IMR-90 (cell line): Measurements from ENCODE around the gene COA1. TPM values are rescaled to one million over a fixed set of nuclear protein-coding genes. Genes with fewer than 3 reads are reported as not detected.
A peak's percentile ranks its signal among the peaks of the same experiment; 100 is the strongest.

Experiments
- ATAC-seq: fragments of 200-7000 bp; cut with Tn5 transposase; 2 replicates; pipeline ENCODE4 v1.9.1; 2020; ENCODE audit warnings: low read depth, mild to moderate bottlenecking, moderate library complexity
- BruUV-seq: library from RNA; stranded (reverse); fragments of 400-500 nt; replicated peaks from 2 replicates; lab custom pipeline; 2021; lab: Mats Ljungman, UMichigan
- CTCF ChIA-PET: fragments of 300-600 bp; formaldehyde crosslinking; extraction: SDS; loops from one replicate; lab custom pipeline; 2021; ENCODE audit warnings: antibody characterized with exemption; lab: Yijun Ruan, JAX
- POLR2A ChIA-PET: fragments of 300-600 bp; sonication (Branson Sonifier 250); formaldehyde crosslinking; loops from one replicate; lab custom pipeline; 2022; ENCODE audit warnings: antibody characterized with exemption; ENCODE audit not compliant: unreplicated experiment; lab: Charles Lee
- DNase-seq: peaks from one replicate; pipeline ENCODE4 v3.0.0; 2013
- H2AFZ ChIP-seq: replicated peaks from 2 replicates; pipeline ENCODE3; 2013; ENCODE audit warnings: low read length, mild to moderate bottlenecking; ENCODE audit not compliant: poor library complexity
- H2AK5ac ChIP-seq: 2 replicates; pipeline ENCODE4 v1.6.1; 2013; ENCODE audit warnings: low read depth, low read length, inconsistent platforms
- H2AK9ac ChIP-seq: replicated peaks from 2 replicates; pipeline ENCODE3; 2013; ENCODE audit warnings: mild to moderate bottlenecking, low read depth, low read length, moderate library complexity; ENCODE audit not compliant: poor library complexity
- H2BK120ac ChIP-seq: 2 replicates; pipeline ENCODE4 v1.6.1; 2013; ENCODE audit warnings: low read depth, low read length, inconsistent platforms
- H2BK15ac ChIP-seq: 3 replicates; pipeline ENCODE4 v1.6.1; 2013; ENCODE audit warnings: low read depth, low read length, inconsistent platforms
- H2BK20ac ChIP-seq: 2 replicates; pipeline ENCODE4 v1.6.1; 2013; ENCODE audit warnings: low read depth, mild to moderate bottlenecking, inconsistent platforms, low read length, moderate library complexity
- H2BK5ac ChIP-seq: 2 replicates; pipeline ENCODE4 v1.6.1; 2013; ENCODE audit warnings: mild to moderate bottlenecking, low read depth, low read length, inconsistent platforms; ENCODE audit not compliant: poor library complexity, severe bottlenecking
- H3K14ac ChIP-seq: replicated peaks from 2 replicates; pipeline ENCODE4 v1.6.1; 2013; ENCODE audit warnings: low read depth, low read length, inconsistent platforms
- H3K18ac ChIP-seq: 2 replicates; pipeline ENCODE4 v1.6.1; 2013; ENCODE audit warnings: low read depth, low read length, control low read depth
- H3K23ac ChIP-seq: 2 replicates; pipeline ENCODE4 v1.6.1; 2013; ENCODE audit warnings: low read depth, low read length, inconsistent platforms
- H3K27ac ChIP-seq: 2 replicates; pipeline ENCODE4 v1.5.1; 2013; ENCODE audit warnings: mild to moderate bottlenecking, control low read depth, low read length; ENCODE audit not compliant: insufficient read depth
- H3K27me3 ChIP-seq: 2 replicates; pipeline ENCODE4 v1.6.1; 2013; ENCODE audit warnings: low read length; ENCODE audit not compliant: control insufficient read depth, insufficient read depth
- H3K36me3 ChIP-seq: 2 replicates; pipeline ENCODE4 v1.6.1; 2013; ENCODE audit warnings: low read length, mixed read lengths; ENCODE audit not compliant: control insufficient read depth, insufficient read depth
- H3K4ac ChIP-seq: 2 replicates; pipeline ENCODE4 v1.6.1; 2013; ENCODE audit warnings: low read depth, low read length, inconsistent platforms
- H3K4me1 ChIP-seq: 2 replicates; pipeline ENCODE4 v1.6.1; 2013; ENCODE audit warnings: low read length, mixed read lengths; ENCODE audit not compliant: control insufficient read depth, insufficient read depth
- H3K4me2 ChIP-seq: 2 replicates; pipeline ENCODE4 v1.6.1; 2013; ENCODE audit warnings: low read depth, mild to moderate bottlenecking, control low read depth, low read length, moderate library complexity
- H3K4me3 ChIP-seq: 2 replicates; pipeline ENCODE4 v1.5.1; 2013; ENCODE audit warnings: low read depth, mild to moderate bottlenecking, control low read depth, low read length, moderate library complexity; ENCODE audit not compliant: insufficient read depth
- H3K56ac ChIP-seq: 2 replicates; pipeline ENCODE4 v1.6.1; 2013; ENCODE audit warnings: low read length, inconsistent platforms; ENCODE audit not compliant: insufficient read depth; ENCODE audit errors: extremely low read depth
- H3K79me1 ChIP-seq, 2 experiments: 2 replicates each; pipeline ENCODE4 v1.6.1; 2013; ENCODE audit warnings: low read length in 2 of 2, inconsistent platforms in 1 of 2, low read depth in 1 of 2
- H3K9ac ChIP-seq: 2 replicates; pipeline ENCODE4 v1.6.1; 2013; ENCODE audit warnings: low read depth, low read length, control low read depth
- H3K9me1 ChIP-seq: 2 replicates; pipeline ENCODE4 v1.6.1; 2013; ENCODE audit warnings: low read length, inconsistent platforms; ENCODE audit not compliant: insufficient read depth
- H3K9me3 ChIP-seq: 2 replicates; pipeline ENCODE4 v1.6.1; 2013; ENCODE audit warnings: low read length; ENCODE audit not compliant: control insufficient read depth, insufficient read depth
- H4K20me1 ChIP-seq: 2 replicates; pipeline ENCODE4 v1.6.1; 2013; ENCODE audit warnings: low read length, inconsistent platforms; ENCODE audit not compliant: insufficient read depth
- H4K5ac ChIP-seq: 2 replicates; pipeline ENCODE4 v1.6.1; 2013; ENCODE audit warnings: mild to moderate bottlenecking, low read depth, low read length, control low read depth
- H4K8ac ChIP-seq, 2 experiments: 2 replicates each; pipeline ENCODE4 v1.6.1; 2013; ENCODE audit warnings: low read depth in 2 of 2, low read length in 2 of 2, control low read depth in 1 of 2, inconsistent platforms in 1 of 2
- H4K91ac ChIP-seq: 2 replicates; pipeline ENCODE4 v1.6.1; 2013; ENCODE audit warnings: low read depth, low read length, inconsistent platforms; ENCODE audit not compliant: insufficient read depth
- POLR2A ChIP-seq: IDR thresholded peaks from 2 replicates; pipeline ENCODE4 v1.6.1; 2012; ENCODE audit warnings: mild to moderate bottlenecking, low read depth, low read length
- RAD21 ChIP-seq: IDR thresholded peaks from 2 replicates; pipeline ENCODE4 v1.6.1; 2012; ENCODE audit warnings: low read length, improper control_type of control experiment
- SMC3 ChIP-seq: fragments of 150-350 bp; IDR thresholded peaks from 2 replicates; pipeline ENCODE4 v1.6.1; 2016; ENCODE audit warnings: low read depth, mild to moderate bottlenecking, antibody characterized with exemption, low read length, moderate library complexity
- dilution Hi-C: fragments of 300-500 bp; cut with HindIII; formaldehyde crosslinking; loops from one replicate; pipeline ENCODE4 v1.14.3; 2018; ENCODE audit warnings: low sequenced_read_pairs; ENCODE audit not compliant: unreplicated experiment
- in situ Hi-C: fragments of 300-500 bp; cut with MboI; formaldehyde crosslinking; loops from 3 replicates; pipeline ENCODE4 v1.14.3; 2019; ENCODE audit warnings: low sequenced_read_pairs, inconsistent platforms, mixed read lengths
- intact Hi-C: fragments of 100-400 bp; cut with micrococcal nuclease; formaldehyde crosslinking; loops from 2 replicates; pipeline ENCODE4 v1.10.0; 2022
- polyA plus RNA-seq, 3 experiments: library from polyadenylated mRNA; depleted of rRNA; stranded (reverse); fragments of >200 nt; gene quantifications; 2 replicates each; pipeline ENCODE4 v1.2.3, GENCODE V29; 2012; ENCODE audit warnings: low replicate concordance in 1 of 3
- total RNA-seq: library from RNA; depleted of rRNA; stranded (reverse); fragments of >200 nt; gene quantifications from 2 replicates; pipeline ENCODE4 v1.2.3, GENCODE V29; 2012

COA1 gene
- total and polyA plus RNA-seq, 2 of the 4 experiments (the other 2 are of a cell fraction): 34.2 to 59.5 TPM

- H4K20me1 ChIP-seq: no peaks in the 10 kb centered on the region
- H3K79me1 ChIP-seq: peaks cover 28 to 37% of the 10 kb centered on the region in 2 experiments
- intact Hi-C loops (loop anchor here (5.0 to 10.0 kb wide), 2 partner anchors 517 to 769 kb away; partner anchors contain the start of genes MRPL32 and PSMA2), in situ Hi-C loops (loop anchor here (5.0 to 25.0 kb wide), 2 partner anchors 119 to 439 kb away; partner anchors contain the start of gene STK17A), dilution Hi-C loops (no loop called here)
- H3K9me3 ChIP-seq: no peaks in the 10 kb centered on the region
- TF ChIP-seq RAD21 (no peak), POLR2A (no peak), SMC3 (no peak)
- ATAC-seq: peak; percentile 64
- H3K4me2 ChIP-seq: peak overlapping the region; percentile 19; the same call in 1 of the 2 replicates
- no peak overlapping the region for H2BK120ac ChIP-seq
- H2AK9ac ChIP-seq: no peak overlapping the region
- H3K14ac ChIP-seq: no peak overlapping the region
- H2BK5ac ChIP-seq: peak overlapping the region; percentile 68
- no peak overlapping the region for H3K18ac ChIP-seq
- H3K56ac ChIP-seq: no peak overlapping the region
- H2AK5ac ChIP-seq: no peak overlapping the region
- ChIA-PET POLR2A (no interaction called here), CTCF (interaction anchor here (2.6 to 6.4 kb wide), 2 partner anchors 117 to 119 kb away, joined by 13 to 104 read pairs; partner anchors contain the start of gene STK17A)
- H3K27ac ChIP-seq: no peak overlapping the region
- H4K5ac ChIP-seq: no peak overlapping the region
- H3K36me3 ChIP-seq: peaks cover 3% of the 10 kb centered on the region
- peaks cover 8% of the 10 kb centered on the region for H3K4me1 ChIP-seq
- no peak overlapping the region for H2BK15ac ChIP-seq
- H3K27me3 ChIP-seq: no peaks in the 10 kb centered on the region
- no peak overlapping the region for H3K4ac ChIP-seq
- H3K23ac ChIP-seq: no peak overlapping the region
- peak; percentile 57 for DNase-seq
- no peak overlapping the region for H3K4me3 ChIP-seq
- BruUV-seq: no TSS peak
- H3K9me1 ChIP-seq: peaks cover 5% of the 10 kb centered on the region; the same call in 1 of the 2 replicates
- no peak overlapping the region for H4K91ac ChIP-seq
- no peak overlapping the region for H2AFZ ChIP-seq
- no peak overlapping the region for H2BK20ac ChIP-seq
- H4K8ac ChIP-seq: no peak overlapping the region
- H3K9ac ChIP-seq: no peak overlapping the region
These were observed 27.8 kb downstream of the COA1 start for GRCh38 chr7:43701500-43701854.
